Measurements from ENCODE around the gene SMARCD1. TPM values are rescaled to one million over a fixed set of nuclear protein-coding genes. Genes with fewer than 3 reads are reported as not detected.

The SMARCD1 gene
- 41.2 TPM for polyA plus RNA-seq (2012; ENCODE audit: low read depth, missing spikeins)

- FAIRE-seq (peak; percentile 75), DNase-seq (ENCODE audit: insufficient read length, low spot score) (peak; percentile 90)
- TF ChIP-seq SPI1 (IDR thresholded peaks at IDR 0.05; ENCODE audit: low read depth, low read length) (no peak), POLR2AphosphoS5 (IDR thresholded peaks at IDR 0.05; ENCODE audit: low read depth, low read length) (peak; percentile 65), POU2F2 (IDR thresholded peaks at IDR 0.05; ENCODE audit: low read depth, low read length) (no peak), PAX5 (IDR thresholded peaks at IDR 0.05; ENCODE audit: insufficient read depth, low read length, severe bottlenecking) (no peak), POLR2A (IDR thresholded peaks at IDR 0.05; ENCODE audit: low read depth, low read length) (peak; percentile 54; the same call in 1 of the 2 replicates), TAF1 (IDR thresholded peaks at IDR 0.05; ENCODE audit: low read depth, low read length) (peak; percentile 19)
These were observed at the start of gene SMARCD1 for GRCh38 chr12:50084775-50085614. Gene SMARCD1, plus strand, starts transcription at chr12:50085342. Its CDS starts 28 bp downstream, at chr12:50085370.

GRCh38 chr12:50038336-50038735 lies 46.8 kb upstream of the SMARCD1 start:
- FAIRE-seq (no peak), DNase-seq (ENCODE audit: insufficient read length, low spot score) (no peak)
- TF ChIP-seq POLR2A (IDR thresholded peaks at IDR 0.05; ENCODE audit: low read depth, low read length) (no peak), PAX5 (IDR thresholded peaks at IDR 0.05; ENCODE audit: insufficient read depth, low read length, severe bottlenecking) (no peak), POU2F2 (IDR thresholded peaks at IDR 0.05; ENCODE audit: low read depth, low read length) (no peak), POLR2AphosphoS5 (IDR thresholded peaks at IDR 0.05; ENCODE audit: low read depth, low read length) (no peak), TAF1 (IDR thresholded peaks at IDR 0.05; ENCODE audit: low read depth, low read length) (no peak), SPI1 (IDR thresholded peaks at IDR 0.05; ENCODE audit: low read depth, low read length) (no peak)

- TF ChIP-seq POU2F2 (IDR thresholded peaks at IDR 0.05; ENCODE audit: low read depth, low read length) (no peak), PAX5 (IDR thresholded peaks at IDR 0.05; ENCODE audit: insufficient read depth, low read length, severe bottlenecking) (no peak), SPI1 (IDR thresholded peaks at IDR 0.05; ENCODE audit: low read depth, low read length) (no peak), POLR2AphosphoS5 (IDR thresholded peaks at IDR 0.05; ENCODE audit: low read depth, low read length) (no peak), TAF1 (IDR thresholded peaks at IDR 0.05; ENCODE audit: low read depth, low read length) (no peak), POLR2A (IDR thresholded peaks at IDR 0.05; ENCODE audit: low read depth, low read length) (no peak)
- DNase-seq (ENCODE audit: insufficient read length, low spot score) (peak; percentile 77), FAIRE-seq (peak; percentile 67)
These were observed 45.8 kb upstream of the SMARCD1 start for GRCh38 chr12:50039151-50039835.

- TF ChIP-seq POU2F2 (IDR thresholded peaks at IDR 0.05; ENCODE audit: low read depth, low read length), result no peak
- no peak for TF ChIP-seq SPI1 (IDR thresholded peaks at IDR 0.05; ENCODE audit: low read depth, low read length)
- no peak for TF ChIP-seq TAF1 (IDR thresholded peaks at IDR 0.05; ENCODE audit: low read depth, low read length)
- no peak for TF ChIP-seq POLR2A (IDR thresholded peaks at IDR 0.05; ENCODE audit: low read depth, low read length)
- TF ChIP-seq PAX5 (IDR thresholded peaks at IDR 0.05; ENCODE audit: insufficient read depth, low read length, severe bottlenecking), result no peak
- no peak for TF ChIP-seq POLR2AphosphoS5 (IDR thresholded peaks at IDR 0.05; ENCODE audit: low read depth, low read length)
- DNase-seq (ENCODE audit: insufficient read length, low spot score) (no peak), FAIRE-seq (no peak)
These were observed 44.5 kb upstream of the SMARCD1 start for GRCh38 chr12:50040657-50041056.

GRCh38 chr12:50041062-50041860 lies 43.9 kb upstream of the SMARCD1 start:
- FAIRE-seq, result no peak
- no peak for TF ChIP-seq POU2F2 (IDR thresholded peaks at IDR 0.05; ENCODE audit: low read depth, low read length)
- no peak for TF ChIP-seq SPI1 (IDR thresholded peaks at IDR 0.05; ENCODE audit: low read depth, low read length)
- TF ChIP-seq PAX5 (IDR thresholded peaks at IDR 0.05; ENCODE audit: insufficient read depth, low read length, severe bottlenecking), result no peak
- no peak for TF ChIP-seq TAF1 (IDR thresholded peaks at IDR 0.05; ENCODE audit: low read depth, low read length)
- TF ChIP-seq POLR2AphosphoS5 (IDR thresholded peaks at IDR 0.05; ENCODE audit: low read depth, low read length), result no peak
- TF ChIP-seq POLR2A (IDR thresholded peaks at IDR 0.05; ENCODE audit: low read depth, low read length), result no peak
- DNase-seq (ENCODE audit: insufficient read length, low spot score), result no peak

GRCh38 chr12:50041962-50042361 lies 43.2 kb upstream of the SMARCD1 start:
- TF ChIP-seq POLR2A (IDR thresholded peaks at IDR 0.05; ENCODE audit: low read depth, low read length) (no peak), TAF1 (IDR thresholded peaks at IDR 0.05; ENCODE audit: low read depth, low read length) (no peak), POU2F2 (IDR thresholded peaks at IDR 0.05; ENCODE audit: low read depth, low read length) (no peak), SPI1 (IDR thresholded peaks at IDR 0.05; ENCODE audit: low read depth, low read length) (no peak), POLR2AphosphoS5 (IDR thresholded peaks at IDR 0.05; ENCODE audit: low read depth, low read length) (no peak), PAX5 (IDR thresholded peaks at IDR 0.05; ENCODE audit: insufficient read depth, low read length, severe bottlenecking) (no peak)
- no peak for DNase-seq (ENCODE audit: insufficient read length, low spot score)
- no peak for FAIRE-seq

GRCh38 chr12:50042693-50043092 lies 42.4 kb upstream of the SMARCD1 start:
- no peak for FAIRE-seq

GRCh38 chr12:50043308-50043707 lies 41.8 kb upstream of the SMARCD1 start:
- FAIRE-seq (no peak), DNase-seq (ENCODE audit: insufficient read length, low spot score) (no peak)
- TF ChIP-seq TAF1 (IDR thresholded peaks at IDR 0.05; ENCODE audit: low read depth, low read length), result no peak
- TF ChIP-seq PAX5 (IDR thresholded peaks at IDR 0.05; ENCODE audit: insufficient read depth, low read length, severe bottlenecking), result no peak

More at GRCh38 chr12:50042693-50043092, 42.4 kb upstream of the SMARCD1 start:
- no peak for DNase-seq (ENCODE audit: insufficient read length, low spot score)
- TF ChIP-seq PAX5 (IDR thresholded peaks at IDR 0.05; ENCODE audit: insufficient read depth, low read length, severe bottlenecking) (no peak), POU2F2 (IDR thresholded peaks at IDR 0.05; ENCODE audit: low read depth, low read length) (no peak), TAF1 (IDR thresholded peaks at IDR 0.05; ENCODE audit: low read depth, low read length) (no peak), POLR2A (IDR thresholded peaks at IDR 0.05; ENCODE audit: low read depth, low read length) (no peak), POLR2AphosphoS5 (IDR thresholded peaks at IDR 0.05; ENCODE audit: low read depth, low read length) (no peak), SPI1 (IDR thresholded peaks at IDR 0.05; ENCODE audit: low read depth, low read length) (no peak)
